HG03103 (cell line): ENCODE data around the gene GTPBP4.

Experiments used
- ATAC-seq: cut with Tn5 transposase; IDR thresholded peaks from one replicate; pipeline ENCODE4 v1.9.1; 2021; ENCODE audit warnings: low read depth; ENCODE audit not compliant: unreplicated experiment

Gene GTPBP4

GRCh38 chr10:966466-967235 is 21.6 kb upstream of the GTPBP4 start:
- no peak for ATAC-seq

- no peak for ATAC-seq
Observed at GRCh38 chr10:968546-969199, 19.6 kb upstream of the GTPBP4 start.

- ATAC-seq = no peak
Observed at GRCh38 chr10:969473-970150, 18.6 kb upstream of the GTPBP4 start.

- no peak for ATAC-seq
Observed at GRCh38 chr10:970311-971149, 17.7 kb upstream of the GTPBP4 start.

- no peak for ATAC-seq
Observed at GRCh38 chr10:971150-971542, 17.1 kb upstream of the GTPBP4 start.

- ATAC-seq = no peak
Observed at GRCh38 chr10:971613-972012, 16.6 kb upstream of the GTPBP4 start.

- no peak for ATAC-seq
Observed at GRCh38 chr10:972763-973162, 15.5 kb upstream of the GTPBP4 start.

- ATAC-seq = no peak
Observed at GRCh38 chr10:974038-974784, 14.0 kb upstream of the GTPBP4 start.

GRCh38 chr10:974785-975074 is 13.5 kb upstream of the GTPBP4 start:
- no peak for ATAC-seq

GRCh38 chr10:976316-976715 is 11.9 kb upstream of the GTPBP4 start:
- ATAC-seq = no peak

GRCh38 chr10:978826-979421 is 9.3 kb upstream of the GTPBP4 start:
- ATAC-seq = no peak

GRCh38 chr10:980468-981093 is 7.7 kb upstream of the GTPBP4 start:
- ATAC-seq = no peak

- no peak for ATAC-seq
Observed at GRCh38 chr10:983401-983800, 4.8 kb upstream of the GTPBP4 start.

GRCh38 chr10:983971-984655 is 4.1 kb upstream of the GTPBP4 start:
- ATAC-seq = no peak

- ATAC-seq = no peak
Observed at GRCh38 chr10:985361-985760, 2.9 kb upstream of the GTPBP4 start.

GRCh38 chr10:986137-986825 is 2.0 kb upstream of the GTPBP4 start:
- no peak for ATAC-seq

GRCh38 chr10:986881-987619 is 1.2 kb upstream of the GTPBP4 start:
- no peak for ATAC-seq

GRCh38 chr10:987620-987869 is 689 bp upstream of the GTPBP4 start:
- no peak for ATAC-seq
